B cell (primary cell): ENCODE data around the gene JAG1. TPM values are rescaled to one million over a fixed set of nuclear protein-coding genes. Genes with fewer than 3 reads are reported as not detected.
"Not testable (repeated sequence)": the region's sequence is repeated elsewhere in the genome, so short reads cannot be mapped to it uniquely, and the experiment has no call there.

ENCODE experiments used
- ATAC-seq: fragments of 200-7000 bp; cut with Tn5 transposase; one replicate; pipeline ENCODE4 v1.10.0; 2021; ENCODE audit warnings: low read depth, mild to moderate bottlenecking, moderate number of reproducible peaks, moderate library complexity
- CTCF ChIA-PET: fragments of 350-600 bp; sonication (Branson Sonifier 250); formaldehyde crosslinking; loops from one replicate; lab custom pipeline; 2021; ENCODE audit warnings: antibody characterized with exemption, inconsistent platforms; lab: Charles Lee
- POLR2A ChIA-PET: fragments of 350-600 bp; sonication (Branson Sonifier 250); formaldehyde crosslinking; loops from one replicate; lab custom pipeline; 2021; ENCODE audit warnings: antibody characterized with exemption; lab: Charles Lee
- DNase-seq: peaks from one replicate; pipeline ENCODE4 v3.0.0; 2013
- H2AFZ ChIP-seq: 2 replicates; pipeline ENCODE4 v1.6.1; 2012; ENCODE audit warnings: mild to moderate bottlenecking, low read depth, low read length; ENCODE audit not compliant: insufficient read depth, poor library complexity, severe bottlenecking
- H3K27ac ChIP-seq, 2 donors: 1 replicate in 1 of 2; 2 replicates in 1 of 2; pipeline ENCODE4 v1.5.1; 2012 to 2013; ENCODE audit warnings: low read length in 2 of 2, mild to moderate bottlenecking in 2 of 2, moderate library complexity in 1 of 2
- H3K27me3 ChIP-seq, 4 experiments: fragments of 200-600 bp in 1 of 4; sonication (generic) in 1 of 4; replicated peaks in 1 of 4; 1 replicate in 2 of 4; 2 replicates in 2 of 4; pipeline versions ENCODE4 v1.6.1 to v1.7.0; 2013 to 2016; ENCODE audit warnings: low read length in 3 of 4, mild to moderate bottlenecking in 2 of 4, mixed read lengths in 1 of 4, moderate library complexity in 1 of 4; ENCODE audit not compliant: insufficient read depth in 4 of 4, control insufficient read depth in 3 of 4; ENCODE audit errors: control extremely low read depth in 1 of 4
- H3K36me3 ChIP-seq, 2 experiments: replicated peaks in 1 of 2; 1 replicate in 1 of 2; 2 replicates in 1 of 2; pipeline versions ENCODE4 v1.6.1 to v1.7.1; 2013; ENCODE audit warnings: low read length in 1 of 2; ENCODE audit not compliant: insufficient read depth in 2 of 2, control insufficient read depth in 1 of 2; ENCODE audit errors: control extremely low read depth in 1 of 2, extremely low read depth in 1 of 2
- H3K4me1 ChIP-seq, 2 donors: fragments of 200-600 bp in 1 of 2; sonication (generic) in 1 of 2; 1 replicate in 1 of 2; 2 replicates in 1 of 2; pipeline versions ENCODE4 v1.5.1 to v1.6.1; 2013 to 2017; ENCODE audit warnings: low read length in 2 of 2; ENCODE audit not compliant: control insufficient read depth in 2 of 2, insufficient read depth in 2 of 2
- H3K4me2 ChIP-seq: replicated peaks from 2 replicates; pipeline ENCODE3; 2012; ENCODE audit warnings: mild to moderate bottlenecking, low read depth, low read length; ENCODE audit not compliant: poor library complexity, severe bottlenecking
- H3K4me3 ChIP-seq, 5 experiments: fragments of 200-600 bp in 1 of 5; sonication (generic) in 1 of 5; 1 replicate in 3 of 5; 2 replicates in 2 of 5; pipeline versions ENCODE4 v1.5.1 to v1.7.0; 2011 to 2016; ENCODE audit warnings: low read length in 4 of 5, mild to moderate bottlenecking in 4 of 5, low read depth in 2 of 5, control low read depth in 1 of 5, moderate library complexity in 1 of 5; ENCODE audit not compliant: insufficient read depth in 1 of 5; ENCODE audit errors: control extremely low read depth in 1 of 5, extremely low read depth in 1 of 5
- H3K79me2 ChIP-seq: fragments of 200-600 bp; sonication (generic); one replicate; pipeline ENCODE4 v1.6.0; 2016; ENCODE audit warnings: low read length; ENCODE audit not compliant: control insufficient read depth, insufficient read depth
- H3K9ac ChIP-seq: fragments of 200-600 bp; sonication (generic); 2 replicates; pipeline ENCODE4 v1.6.1; 2017; ENCODE audit warnings: mild to moderate bottlenecking, low read length, moderate library complexity
- H3K9me3 ChIP-seq, 3 donors: one replicate each; pipeline versions ENCODE4 v1.6.1 to v1.7.1; 2013; ENCODE audit warnings: low read length in 2 of 3; ENCODE audit not compliant: control insufficient read depth in 2 of 3, insufficient read depth in 1 of 3; ENCODE audit errors: control extremely low read depth in 1 of 3
- H4K20me1 ChIP-seq: 2 replicates; pipeline ENCODE4 v1.6.0; 2012; ENCODE audit warnings: mild to moderate bottlenecking, low read length; ENCODE audit not compliant: insufficient read depth, control insufficient read depth, poor library complexity, severe bottlenecking
- H3K27ac Mint-ChIP-seq: one replicate; pipeline ENCODE4 v1.8.0; 2021; ENCODE audit warnings: mixed read lengths
- H3K27me3 Mint-ChIP-seq: one replicate; pipeline ENCODE4 v1.8.0; 2021; ENCODE audit warnings: mixed read lengths
- H3K4me1 Mint-ChIP-seq: one replicate; pipeline ENCODE4 v1.8.0; 2021; ENCODE audit warnings: mixed read lengths
- H3K4me3 Mint-ChIP-seq: one replicate; pipeline ENCODE4 v1.8.0; 2021; ENCODE audit warnings: mixed read lengths
- H3K9me3 Mint-ChIP-seq: one replicate; pipeline ENCODE4 v1.8.0; 2022; ENCODE audit warnings: mixed read lengths; ENCODE audit not compliant: insufficient read depth
- CTCF ChIP-seq: fragments of 200-600 bp; IDR thresholded peaks from one replicate; pipeline ENCODE4 v1.8.0; 2022; ENCODE audit warnings: antibody characterized with exemption, mild to moderate bottlenecking
- EZH2 ChIP-seq: IDR thresholded peaks from 2 replicates; pipeline ENCODE4 v1.6.1; 2012; ENCODE audit warnings: borderline replicate concordance, low read depth, mild to moderate bottlenecking, moderate library complexity, low read length; ENCODE audit not compliant: insufficient read depth, poor library complexity, severe bottlenecking
- WGBS: methylation state at CpG from one replicate; pipeline ENCODE4 v1.1.5; 2013; ENCODE audit warnings: missing lambda C conversion rate; ENCODE audit not compliant: insufficient coverage; 5-methylcytosine and 5-hydroxymethylcytosine counted together
- intact Hi-C: fragments of 100-400 bp; cut with micrococcal nuclease; formaldehyde crosslinking; loops from one replicate; pipeline ENCODE4 v1.10.0; 2022
- polyA plus RNA-seq: library from polyadenylated mRNA; depleted of rRNA; stranded (reverse); fragments of >200 nt; gene quantifications from 2 replicates; pipeline ENCODE4 v1.2.3, GENCODE V29; 2012
- total RNA-seq, 2 donors: library from RNA; stranded (reverse); fragments of 120-200 nt in 1 of 2; gene quantifications; 1 replicate in 1 of 2; 2 replicates in 1 of 2; pipeline versions ENCODE4 v1.2.3 to v1.2.4, GENCODE V29; 2013 to 2022

JAG1 gene
- total and polyA plus RNA-seq, 2 donors (not counting 1 experiment from before 2014, with no cell fraction given), result not detected

GRCh38 chr20:10616212-10616611 is 57.6 kb downstream of the JAG1 start:
- Mint-ChIP-seq H3K27ac (no peak overlapping the region), H3K27me3 (no peaks in the 10 kb centered on the region), H3K4me3 (no peak overlapping the region), H3K9me3 (no peaks in the 10 kb centered on the region), H3K4me1 (no peaks in the 10 kb centered on the region)
- H3K9me3 ChIP-seq, result no peaks in the 10 kb centered on the region
- no peak overlapping the region for H3K4me3 ChIP-seq
- ATAC-seq (no peak), DNase-seq (no peak)
- no peaks in the 10 kb centered on the region for H3K36me3 ChIP-seq
- no peak overlapping the region for H3K4me2 ChIP-seq
- H3K27ac ChIP-seq, result no peak overlapping the region
- H2AFZ ChIP-seq, result no peak overlapping the region
- H3K4me1 ChIP-seq, result no peaks in the 10 kb centered on the region
- TF ChIP-seq CTCF, result no peak
- no peak for TF ChIP-seq EZH2
- no peaks in the 10 kb centered on the region for H3K79me2 ChIP-seq
- ChIA-PET CTCF (no interaction called here), POLR2A (no interaction called here)
- H3K9ac ChIP-seq, result no peak overlapping the region
- intact Hi-C loops, result no loop called here
- no peaks in the 10 kb centered on the region for H4K20me1 ChIP-seq
- H3K27me3 ChIP-seq, result no peaks in the 10 kb centered on the region
- WGBS, result 100% methylated on average over 1 of the region's 3 CpGs

GRCh38 chr20:10613911-10614310 is 59.9 kb downstream of the JAG1 start:
- no peak for TF ChIP-seq CTCF
- no peak for TF ChIP-seq EZH2
- WGBS, result over 99% methylated on average over 12 of the region's 18 CpGs
- DNase-seq, result no peak
- H3K9me3 ChIP-seq, result no peaks in the 10 kb centered on the region
- H3K79me2 ChIP-seq, result no peaks in the 10 kb centered on the region
- no peak for ATAC-seq
- no peak overlapping the region for H3K4me2 ChIP-seq
- no peak overlapping the region for H3K9ac ChIP-seq
- Mint-ChIP-seq H3K27ac (no peak overlapping the region), H3K4me3 (no peak overlapping the region), H3K9me3 (no peaks in the 10 kb centered on the region), H3K4me1 (no peaks in the 10 kb centered on the region), H3K27me3 (no peaks in the 10 kb centered on the region)
- H4K20me1 ChIP-seq, result no peaks in the 10 kb centered on the region
- CTCF ChIA-PET, result no interaction called here
- no peak overlapping the region for H2AFZ ChIP-seq
- H3K4me3 ChIP-seq, result no peak overlapping the region
- H3K4me1 ChIP-seq, result no peaks in the 10 kb centered on the region
- no peak overlapping the region for H3K27ac ChIP-seq
- POLR2A ChIA-PET, result no interaction called here
- H3K36me3 ChIP-seq, result peaks cover 0 to 4% of the 10 kb centered on the region in 2 experiments
- H3K27me3 ChIP-seq, result no peaks in the 10 kb centered on the region
- intact Hi-C loops, result no loop called here

GRCh38 chr20:10613426-10613825 is 60.4 kb downstream of the JAG1 start:
- H3K4me2 ChIP-seq, CTCF ChIA-PET, H2AFZ ChIP-seq, H3K4me1 ChIP-seq, H3K4me3 Mint-ChIP-seq, intact Hi-C loops, DNase-seq, H3K27me3 ChIP-seq, H3K27me3 Mint-ChIP-seq, H4K20me1 ChIP-seq, H3K27ac ChIP-seq, H3K79me2 ChIP-seq, H3K36me3 ChIP-seq, H3K9me3 ChIP-seq, H3K9ac ChIP-seq, H3K27ac Mint-ChIP-seq, ATAC-seq, H3K4me1 Mint-ChIP-seq, POLR2A ChIA-PET, H3K4me3 ChIP-seq, H3K9me3 Mint-ChIP-seq: not testable (repeated sequence)
- WGBS, result no CpG with 5 or more reads among the region's 5 CpGs
